Activated CD8-positive, alpha-beta memory T cell treated with anti-CD3 and anti-CD28 coated beads, Interleukin-2, amount 50 U/mL, for 48 hours (primary cell): ENCODE data around the gene PTN.
"Not testable (repeated sequence)": the region's sequence is repeated elsewhere in the genome, so short reads cannot be mapped to it uniquely, and the experiment has no call there.

Experiments used
- DNase-seq: peaks from one replicate; pipeline ENCODE4 v3.0.0-alpha.2; 2020

PTN gene

DNA sequence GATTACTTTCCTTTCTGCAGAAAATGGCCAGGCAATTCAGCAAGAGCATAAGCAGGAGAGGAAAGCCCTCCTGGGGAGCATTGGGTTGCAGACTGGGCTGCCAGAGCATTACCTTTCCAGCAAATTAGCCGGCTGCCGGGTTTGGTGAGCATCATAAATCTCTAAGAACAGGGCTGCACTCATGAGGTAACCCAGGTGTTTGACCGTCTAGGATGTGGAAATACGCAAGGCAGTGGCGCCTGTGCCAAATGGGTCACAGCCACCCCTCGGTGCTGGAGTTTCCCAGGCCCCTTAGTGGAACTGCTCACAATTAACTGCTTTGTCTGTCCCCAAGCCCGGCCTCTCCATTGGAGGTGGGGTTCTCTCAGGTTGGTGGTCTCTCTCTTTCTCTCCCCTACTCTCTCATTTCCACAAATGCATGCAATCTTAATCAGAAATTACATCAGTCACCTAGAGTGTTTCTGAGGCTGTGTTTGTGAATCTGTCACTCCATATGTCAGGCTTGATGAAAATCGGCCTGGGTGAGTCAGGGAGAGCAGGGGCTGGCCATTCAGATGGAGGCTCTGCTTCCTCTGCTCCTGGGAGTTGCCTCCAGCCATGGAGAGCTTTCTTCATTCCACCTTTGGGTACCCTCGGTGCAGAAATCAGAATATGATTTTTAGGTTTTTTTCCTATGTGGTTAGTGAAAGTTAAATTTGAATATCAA lies 26.7 kb downstream of the PTN start:
- no peak for DNase-seq

DNA sequence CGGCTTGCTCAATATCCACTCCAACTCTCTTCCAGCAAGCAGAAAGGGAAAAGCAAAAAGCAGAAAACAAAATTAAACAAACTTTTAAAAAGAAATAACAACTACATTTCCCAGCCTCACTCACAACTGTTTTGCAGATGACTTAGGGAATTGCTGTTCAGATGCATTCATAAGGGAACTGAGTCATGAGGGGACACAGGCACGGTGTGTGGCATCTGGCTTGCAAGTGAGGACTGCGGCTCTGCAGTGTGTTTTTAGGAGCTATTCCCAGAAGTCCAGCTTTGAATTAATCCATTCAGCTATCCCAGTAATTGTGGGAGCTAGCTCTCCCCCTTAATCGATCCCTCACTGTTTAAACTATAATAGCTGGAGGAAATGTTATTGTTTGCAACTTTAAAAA lies 30.3 kb downstream of the PTN start:
- DNase-seq = no peak

GRCh38 chr7:137306748-137307147 lies 36.8 kb downstream of the PTN start:
- DNase-seq = no peak

DNA sequence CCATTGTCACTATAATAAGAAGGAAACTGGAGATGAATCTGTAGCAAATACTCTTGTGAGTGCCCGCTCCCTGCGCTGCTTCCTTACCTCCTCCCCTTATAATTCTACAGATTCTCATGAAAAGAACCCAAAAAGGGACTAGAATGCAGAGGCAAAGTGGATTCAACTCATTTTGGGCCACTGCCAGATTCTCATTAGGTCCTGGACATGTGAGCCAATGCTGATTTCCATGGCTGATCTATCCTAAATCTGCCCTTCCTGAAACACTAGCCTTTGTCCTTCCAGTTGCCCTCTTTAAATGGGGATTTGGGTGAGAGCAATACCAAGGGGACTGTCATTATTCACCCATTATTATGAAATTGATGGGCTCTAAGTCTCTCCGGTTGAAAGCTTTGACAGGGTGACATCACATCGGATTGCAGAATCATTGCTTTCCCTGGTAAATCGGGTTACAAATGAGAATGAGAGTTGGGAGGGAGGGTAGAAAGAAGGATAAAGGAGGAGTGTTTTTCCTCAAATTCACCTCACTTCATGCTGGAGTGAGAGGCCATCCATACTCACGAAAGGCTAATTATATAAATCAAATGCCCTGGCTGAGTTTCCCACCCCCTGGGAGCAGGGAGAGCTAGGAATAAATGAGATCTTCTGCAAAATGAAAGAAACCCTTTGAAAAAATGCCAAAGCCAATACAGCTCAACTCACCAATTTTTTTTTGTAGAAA lies 37.5 kb downstream of the PTN start:
- no peak for DNase-seq

DNA sequence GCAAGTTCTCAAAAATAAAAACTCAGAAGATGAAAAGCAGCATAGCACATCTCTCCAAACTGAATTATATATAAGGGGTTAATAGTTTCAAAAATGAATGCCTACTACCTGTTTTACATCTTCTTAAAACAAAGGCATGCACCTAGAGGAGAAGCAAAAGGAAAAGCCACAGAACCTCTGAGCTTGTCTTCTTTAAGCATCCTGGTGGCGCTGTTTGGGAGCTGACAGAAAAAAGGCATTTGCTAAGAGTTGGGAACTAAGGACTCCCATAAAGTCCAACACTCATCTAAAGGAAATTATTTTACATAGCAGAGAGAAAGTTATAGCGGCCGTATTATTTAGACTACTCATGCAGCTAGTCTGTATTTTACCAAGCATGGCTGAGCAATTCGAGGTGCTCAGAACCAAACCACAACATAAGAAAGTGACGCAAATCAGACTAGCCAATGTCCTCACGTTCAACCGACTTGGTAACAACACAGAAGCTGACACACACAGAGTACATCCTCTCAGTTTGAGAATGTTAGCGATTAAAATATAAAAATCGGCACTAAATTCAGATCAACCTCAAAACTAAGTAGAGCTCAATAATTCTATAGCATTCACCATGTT lies 38.8 kb downstream of the PTN start:
- DNase-seq = no peak

DNA sequence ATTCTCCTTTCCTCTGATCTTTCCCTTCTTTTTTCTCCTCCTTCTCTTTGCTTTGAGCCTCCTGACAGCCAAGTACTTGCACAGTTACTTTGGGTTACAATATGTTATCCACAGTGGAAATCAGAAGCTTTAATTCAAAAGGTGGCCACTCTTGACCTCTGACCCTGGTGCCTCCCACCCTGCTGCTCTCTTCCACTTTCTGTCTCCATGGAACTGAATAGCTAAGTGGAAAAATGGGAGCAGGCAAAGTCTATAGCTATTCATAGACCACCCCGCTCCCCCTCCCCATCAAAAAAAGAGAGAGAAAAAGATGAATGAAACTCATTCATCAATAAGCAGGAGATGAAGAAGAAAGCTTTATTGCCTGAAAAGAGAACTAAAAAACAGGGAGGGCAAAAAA lies 39.4 kb downstream of the PTN start:
- no peak for DNase-seq

DNA sequence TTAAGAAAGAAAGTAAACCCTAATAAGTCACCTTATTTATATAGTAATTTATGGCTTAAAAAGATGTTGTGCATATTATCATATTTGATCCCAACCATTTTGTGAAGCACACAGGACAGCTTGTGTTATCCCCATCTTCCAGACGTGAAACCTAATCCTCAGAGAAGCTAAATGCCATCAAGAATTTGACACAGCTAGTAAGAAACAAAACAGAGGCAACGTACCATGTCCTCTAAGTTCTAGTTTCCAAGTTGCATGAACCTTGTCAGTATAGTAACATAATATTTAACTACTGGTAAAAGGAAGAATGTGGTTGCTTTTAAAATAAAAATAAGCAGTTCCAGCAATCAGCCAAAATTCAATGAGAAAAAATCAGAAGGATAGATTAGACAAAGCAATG lies 41.5 kb downstream of the PTN start:
- no peak for DNase-seq

- DNase-seq = no peak
These were observed 45.1 kb downstream of the PTN start for GRCh38 chr7:137298464-137298794.

- no peak for DNase-seq
These were observed 45.7 kb downstream of the PTN start for GRCh38 chr7:137297551-137298463.

- DNase-seq = no peak
These were observed 47.0 kb downstream of the PTN start for GRCh38 chr7:137296576-137296975.

DNA sequence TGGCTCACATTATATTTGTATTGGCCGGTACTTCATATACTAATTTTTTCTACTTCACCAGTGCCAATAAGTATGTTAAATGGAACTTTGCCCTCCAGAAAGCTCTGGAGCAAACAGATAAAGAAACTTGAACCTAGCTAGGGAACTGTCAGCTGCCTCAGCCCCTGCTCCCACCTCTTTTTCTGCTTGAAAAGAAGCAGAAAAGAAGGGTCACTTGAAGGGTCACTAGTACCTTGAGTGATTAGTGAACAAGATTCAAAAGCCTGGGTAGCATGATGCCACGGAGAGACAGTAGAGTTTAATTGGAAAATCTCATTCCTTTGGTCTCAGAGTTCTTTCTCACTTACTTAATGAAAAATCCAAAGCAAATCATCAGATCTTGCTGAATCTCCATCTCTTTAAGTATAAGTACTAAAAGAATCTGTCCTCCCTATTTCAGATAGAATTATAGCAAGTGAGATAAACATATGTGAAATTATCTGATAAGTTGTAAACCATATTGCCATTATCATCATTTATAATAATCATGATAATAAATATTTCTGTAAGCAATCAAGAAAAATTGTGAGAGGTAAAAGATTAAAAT lies 47.7 kb downstream of the PTN start:
- no peak for DNase-seq

- DNase-seq = no peak
These were observed 54.4 kb downstream of the PTN start for GRCh38 chr7:137289101-137289500.

GRCh38 chr7:137287651-137288258 lies 55.8 kb downstream of the PTN start:
- no peak for DNase-seq

- no peak for DNase-seq
These were observed 60.4 kb downstream of the PTN start for GRCh38 chr7:137283153-137283552.

- DNase-seq = no peak
These were observed 61.5 kb downstream of the PTN start for GRCh38 chr7:137282043-137282442.

GRCh38 chr7:137276189-137276588 lies 67.3 kb downstream of the PTN start:
- DNase-seq = no peak

GRCh38 chr7:137272249-137272648 lies 71.3 kb downstream of the PTN start:
- DNase-seq = no peak

GRCh38 chr7:137269240-137269639 lies 74.3 kb downstream of the PTN start:
- no peak for DNase-seq

DNA sequence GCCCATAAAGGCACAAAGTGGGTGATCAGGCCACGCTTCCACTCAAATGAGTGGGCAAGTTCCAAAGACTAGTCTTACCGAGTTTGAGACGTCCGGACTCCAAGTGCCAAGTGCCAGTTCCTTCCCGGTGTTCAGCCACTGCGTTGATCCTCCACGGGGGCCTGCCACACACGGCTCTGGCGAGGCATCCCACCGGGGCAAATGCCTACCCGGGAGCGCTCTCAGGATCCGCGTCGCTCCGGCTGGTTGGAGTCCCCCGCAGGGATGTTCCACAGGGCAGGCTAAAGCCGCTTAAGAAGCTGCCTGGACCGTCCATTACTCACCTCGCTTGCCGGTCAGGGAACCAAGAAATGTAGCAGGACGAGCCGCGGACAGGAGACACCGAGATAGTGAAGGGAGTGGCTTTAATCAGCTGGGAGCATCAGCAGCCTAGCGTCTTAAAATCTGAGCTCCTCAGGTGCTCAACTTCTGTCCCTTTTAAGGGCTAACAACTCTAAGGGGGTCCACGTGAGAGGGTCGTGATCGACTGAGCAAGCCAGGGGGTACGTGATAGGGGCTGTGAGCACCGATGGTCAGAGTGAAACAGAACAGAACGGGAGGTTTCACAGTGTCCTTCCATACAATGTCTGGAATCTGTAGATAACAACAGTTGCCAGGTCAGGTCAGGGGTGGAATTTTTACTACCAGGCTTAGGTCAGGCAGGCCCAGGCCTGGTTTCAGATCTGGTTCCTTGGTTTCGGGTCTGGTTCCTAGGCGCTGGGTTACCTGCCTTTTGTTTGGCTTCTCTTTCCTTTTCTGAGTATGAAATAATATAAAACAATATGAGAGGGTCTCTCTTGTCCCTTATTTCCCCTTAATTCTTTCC lies 75.3 kb downstream of the PTN start:
- DNase-seq = not testable (repeated sequence)

- DNase-seq = no peak
These were observed 76.8 kb downstream of the PTN start for GRCh38 chr7:137266764-137267163.

GRCh38 chr7:137265480-137265879 lies 78.1 kb downstream of the PTN start:
- not testable (repeated sequence) for DNase-seq
